H1 (cell line): ENCODE data around the gene CDH22. TPM values are rescaled to one million over a fixed set of nuclear protein-coding genes. Genes with fewer than 3 reads are reported as not detected.

Experiments
- CTCF ChIA-PET: fragments of 300-600 bp; sonication (Branson Sonifier 250); formaldehyde crosslinking; loops from one replicate; lab custom pipeline; 2021; ENCODE audit not compliant: partially characterized antibody; lab: Charles Lee
- POLR2A ChIA-PET: fragments of 300-600 bp; sonication (Branson Sonifier 250); formaldehyde crosslinking; loops from one replicate; lab custom pipeline; 2021; ENCODE audit warnings: inconsistent platforms; ENCODE audit not compliant: partially characterized antibody; lab: Charles Lee
- DNase-seq, 2 experiments: peaks; one replicate each; pipeline versions ENCODE4 v3.0.0 to v3.0.0-alpha.2; 2010 to 2022; ENCODE audit warnings: low spot score in 2 of 2, low read depth in 1 of 2, mixed read lengths in 1 of 2
- FAIRE-seq: peaks from 2 replicates; lab custom pipeline; 2011; peaks lifted over from hg19 to GRCh38; lab: Jason Lieb, UNC
- H2AFZ ChIP-seq: 2 replicates; pipeline ENCODE4 v1.8.1; 2012; ENCODE audit warnings: low read length, inconsistent platforms
- H2AK5ac ChIP-seq: 2 replicates; pipeline ENCODE4 v1.6.1; 2013; ENCODE audit warnings: low read depth, low read length
- H2BK120ac ChIP-seq: replicated peaks from 2 replicates; pipeline ENCODE3; 2013; ENCODE audit warnings: low read depth, low read length, inconsistent platforms
- H2BK12ac ChIP-seq: 2 replicates; pipeline ENCODE4 v1.6.1; 2013; ENCODE audit warnings: low read depth, low read length
- H2BK15ac ChIP-seq: 2 replicates; pipeline ENCODE4 v1.6.1; 2013; ENCODE audit warnings: low read length
- H2BK20ac ChIP-seq: 2 replicates; pipeline ENCODE4 v1.6.1; 2013; ENCODE audit warnings: low read length
- H2BK5ac ChIP-seq: 2 replicates; pipeline ENCODE4 v1.6.1; 2013; ENCODE audit warnings: low read depth, low read length
- H3K14ac ChIP-seq: 2 replicates; pipeline ENCODE4 v1.6.1; 2013; ENCODE audit warnings: inconsistent platforms; ENCODE audit not compliant: insufficient read length
- H3K18ac ChIP-seq: 2 replicates; pipeline ENCODE4 v1.6.1; 2013; ENCODE audit warnings: low read length; ENCODE audit errors: extremely low read depth
- H3K23ac ChIP-seq: 2 replicates; pipeline ENCODE4 v1.6.1; 2013; ENCODE audit warnings: inconsistent platforms; ENCODE audit not compliant: insufficient read length
- H3K23me2 ChIP-seq: 2 replicates; pipeline ENCODE4 v1.6.1; 2013; ENCODE audit warnings: low read depth, low read length
- H3K27ac ChIP-seq: 2 replicates; pipeline ENCODE4 v1.6.1; 2011; ENCODE audit warnings: low read depth, low read length, inconsistent platforms
- H3K27me3 ChIP-seq, 4 experiments: replicated peaks in 1 of 4; 1 replicate in 1 of 4; 2 replicates in 3 of 4; pipeline versions ENCODE4 v1.6.1 to v1.8.1; 2011 to 2013; ENCODE audit warnings: low read length in 3 of 4, mild to moderate bottlenecking in 3 of 4, inconsistent platforms in 2 of 4, mixed read lengths in 2 of 4, moderate library complexity in 1 of 4; ENCODE audit not compliant: control insufficient read depth in 3 of 4, insufficient read depth in 3 of 4; ENCODE audit errors: extremely low read depth in 1 of 4
- H3K36me3 ChIP-seq, 4 experiments: 2 replicates each; pipeline versions ENCODE4 v1.6.1 to v1.8.1; 2011 to 2013; ENCODE audit warnings: mild to moderate bottlenecking in 4 of 4, low read length in 3 of 4, moderate library complexity in 2 of 4, control low read depth in 1 of 4, inconsistent platforms in 1 of 4; ENCODE audit not compliant: insufficient read depth in 4 of 4, control insufficient read depth in 2 of 4
- H3K4ac ChIP-seq: replicated peaks from 2 replicates; pipeline ENCODE3; 2013; ENCODE audit warnings: low read length, low read depth, mixed read lengths, inconsistent platforms; ENCODE audit not compliant: insufficient read length
- H3K4me1 ChIP-seq, 4 experiments: replicated peaks in 1 of 4; 1 replicate in 1 of 4; 2 replicates in 3 of 4; pipeline versions ENCODE4 v1.6.1 to v1.8.1; 2011 to 2013; ENCODE audit warnings: low read length in 3 of 4, inconsistent platforms in 2 of 4, mixed read lengths in 1 of 4; ENCODE audit not compliant: insufficient read depth in 4 of 4, control insufficient read depth in 3 of 4
- H3K4me2 ChIP-seq, 2 experiments: 2 replicates each; pipeline versions ENCODE4 v1.6.1 to v1.8.1; 2011 to 2013; ENCODE audit warnings: low read depth in 2 of 2, low read length in 2 of 2, control low read depth in 1 of 2, inconsistent platforms in 1 of 2, mild to moderate bottlenecking in 1 of 2; ENCODE audit not compliant: insufficient read depth in 1 of 2
- H3K4me3 ChIP-seq, 4 experiments: fragments of 200-600, 300-600 bp in 1 of 4; sonication (generic), shearing (Covaris generic), sonication (Bioruptor Twin) in 1 of 4; 2 replicates each; pipeline versions ENCODE4 v1.5.1 to v1.8.1; 2011 to 2016; ENCODE audit warnings: low read length in 4 of 4, low read depth in 3 of 4, control low read depth in 2 of 4, inconsistent platforms in 2 of 4, mild to moderate bottlenecking in 2 of 4, mixed read lengths in 1 of 4, moderate library complexity in 1 of 4; ENCODE audit not compliant: insufficient read depth in 2 of 4; ENCODE audit errors: extremely low read depth in 1 of 4
- H3K56ac ChIP-seq: replicated peaks from 2 replicates; pipeline ENCODE3; 2013; ENCODE audit warnings: low read depth, mild to moderate bottlenecking, mixed read lengths, low read length, inconsistent platforms; ENCODE audit not compliant: insufficient read length
- H3K79me1 ChIP-seq: 2 replicates; pipeline ENCODE4 v1.6.1; 2013; ENCODE audit warnings: low read depth, low read length, control low read depth
- H3K79me2 ChIP-seq, 2 experiments: 2 replicates each; pipeline versions ENCODE4 v1.6.1 to v1.8.1; 2012 to 2013; ENCODE audit warnings: low read length in 2 of 2, mild to moderate bottlenecking in 2 of 2, inconsistent platforms in 1 of 2; ENCODE audit not compliant: insufficient read depth in 2 of 2, control insufficient read depth in 1 of 2
- H3K9ac ChIP-seq, 4 experiments: replicated peaks in 1 of 4; 1 replicate in 1 of 4; 2 replicates in 3 of 4; pipeline versions ENCODE4 v1.6.1 to v1.8.1; 2011 to 2013; ENCODE audit warnings: low read depth in 3 of 4, low read length in 3 of 4, control low read depth in 2 of 4, mild to moderate bottlenecking in 2 of 4, moderate library complexity in 2 of 4, inconsistent platforms in 1 of 4; ENCODE audit errors: extremely low read depth in 1 of 4
- H3K9me3 ChIP-seq, 2 experiments: 2 replicates each; pipeline versions ENCODE4 v1.6.1 to v1.8.1; 2012 to 2013; ENCODE audit warnings: mild to moderate bottlenecking in 2 of 2, moderate library complexity in 2 of 2, control low read depth in 1 of 2, inconsistent platforms in 1 of 2, low read depth in 1 of 2, low read length in 1 of 2, mixed read lengths in 1 of 2; ENCODE audit not compliant: insufficient read depth in 2 of 2
- H4K20me1 ChIP-seq, 2 experiments: replicated peaks in 1 of 2; 2 replicates each; pipeline versions ENCODE3 to v1.8.1; 2011 to 2013; ENCODE audit warnings: inconsistent platforms in 2 of 2, low read length in 2 of 2, mild to moderate bottlenecking in 1 of 2; ENCODE audit not compliant: insufficient read depth in 2 of 2, control insufficient read depth in 1 of 2
- H4K5ac ChIP-seq: 2 replicates; pipeline ENCODE4 v1.6.1; 2013; ENCODE audit warnings: low read length, low read depth, mixed read lengths, inconsistent platforms; ENCODE audit not compliant: insufficient read length
- H4K8ac ChIP-seq: 2 replicates; pipeline ENCODE4 v1.8.0; 2013; ENCODE audit warnings: mild to moderate bottlenecking, moderate library complexity, low read length, inconsistent platforms; ENCODE audit not compliant: insufficient read depth; ENCODE audit errors: extremely low read depth
- H4K91ac ChIP-seq: replicated peaks from 2 replicates; pipeline ENCODE3; 2013; ENCODE audit warnings: low read length, mixed read lengths, inconsistent platforms; ENCODE audit not compliant: insufficient read length
- WGBS, 2 experiments: shearing (Covaris generic) in 1 of 2; methylation state at CpG; one replicate each; pipeline versions ENCODE4 v1.1.6 to v1.1.7; 2013 to 2015; ENCODE audit warnings: low lambda C conversion rate in 2 of 2, mixed read lengths in 2 of 2, inconsistent platforms in 1 of 2, low coverage in 1 of 2, missing lambda C conversion rate in 1 of 2; ENCODE audit not compliant: insufficient replicate concordance in 2 of 2, insufficient coverage in 1 of 2, insufficient read length in 1 of 2; ENCODE audit errors: extremely low coverage in 1 of 2, missing lambda C conversion rate in 1 of 2; 5-methylcytosine and 5-hydroxymethylcytosine counted together
- polyA plus RNA-seq, 7 experiments: library from polyadenylated mRNA; depleted of rRNA in 3 of 7; stranded (reverse) in 5 of 7; unstranded in 2 of 7; fragments of >200 nt in 5 of 7; fragments of 200-250 nt in 2 of 7; gene quantifications; 1 replicate in 5 of 7; 2 replicates in 1 of 7; 4 replicates in 1 of 7; pipeline versions ENCODE4 v1.2.1 to v1.2.3, GENCODE V29; 2011 to 2013; ENCODE audit warnings: missing spikeins in 2 of 7, mixed read lengths in 2 of 7
- total RNA-seq: library from RNA; stranded (reverse); fragmentation: NEBNext Ultra II Directional; extraction: Animal tissue kit (Norgen Biotek cat#: 25700); gene quantifications from 2 replicates; pipeline ENCODE4 v1.2.1, GENCODE V29; 2021

Gene CDH22
- total and polyA plus RNA-seq, 2 of the 8 experiments (the other 6 are each of a cell fraction or from before 2014, with no cell fraction given), result 0.35 to 0.39 TPM

DNA sequence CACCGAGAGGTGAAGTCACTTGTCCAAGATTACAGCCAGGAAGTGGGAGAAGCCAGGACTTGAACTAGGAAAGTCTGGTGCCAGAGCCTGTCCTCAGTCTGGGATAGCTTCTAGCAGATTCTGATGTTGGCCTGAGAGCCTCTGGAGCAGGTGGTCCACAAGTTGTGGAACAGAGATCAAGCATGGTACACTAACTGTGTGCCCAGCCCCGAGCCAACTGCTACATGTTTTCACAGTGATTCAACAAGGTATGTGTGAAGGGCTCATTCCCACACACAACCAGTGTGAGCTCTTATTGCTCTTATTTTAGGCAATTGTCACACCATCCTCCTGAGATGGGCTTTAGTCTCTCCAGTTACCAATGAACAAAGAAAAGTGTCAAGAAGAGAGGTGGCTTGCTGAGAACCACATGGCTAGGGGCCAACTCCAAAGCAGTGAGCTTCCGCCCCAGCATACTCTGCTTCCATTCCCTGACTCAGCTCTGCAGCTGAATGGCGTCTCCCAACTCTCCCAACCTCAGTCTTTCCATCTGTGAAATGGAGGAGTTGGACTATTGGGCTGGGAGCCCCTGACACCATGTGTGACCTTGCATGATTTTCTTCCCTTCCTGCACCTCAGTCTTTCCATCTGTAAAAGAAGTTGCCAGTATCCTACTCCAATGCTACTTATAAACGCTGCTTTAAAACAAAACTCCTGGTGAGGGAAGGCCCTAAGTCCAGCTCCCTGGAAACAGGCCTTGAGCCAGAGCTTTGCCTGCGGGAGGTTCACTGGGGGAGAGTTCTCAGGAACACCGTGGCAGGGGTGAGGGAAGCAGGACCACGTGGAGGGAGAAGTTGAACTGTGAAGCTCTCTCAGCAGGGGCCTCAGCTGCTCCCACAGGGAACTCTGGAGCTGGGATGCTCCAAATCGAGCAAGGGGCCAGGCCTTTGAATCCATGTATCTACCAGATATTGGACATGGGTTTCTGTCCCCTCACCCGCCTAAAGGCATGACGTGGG lies 40.9 kb downstream of the CDH22 start:
- 79% methylated on average over 11 of the region's 11 CpGs; no CpG with 5 or more reads in 1 of the 2 experiments for whole genome bisulfite sequencing, 2 experiments
- POLR2A ChIA-PET, result interaction anchor here (0.5 kb wide), 1 partner anchor 71 kb away, joined by 3 read pairs; no protein-coding TSS in a partner anchor
- H3K23me2 ChIP-seq, result no peaks in the 10 kb centered on the region; the same call in 1 of the 2 replicates

More for the DNA sequence above, 40.9 kb downstream of the CDH22 start:
- Histone ChIP-seq H4K5ac (no peak overlapping the region), H3K4ac (no peak overlapping the region), H3K79me1 (no peaks in the 10 kb centered on the region), H2AK5ac (no peak overlapping the region), H3K14ac (no peak overlapping the region), H2BK120ac (no peak overlapping the region), H2AFZ (no peak overlapping the region), H4K8ac (no peak overlapping the region), H3K79me2 (no peaks in the 10 kb centered on the region), H3K27ac (no peak overlapping the region), H3K4me2 (no peak overlapping the region), H4K91ac (no peak overlapping the region), H3K9me3 (no peaks in the 10 kb centered on the region), H2BK5ac (no peak overlapping the region), H2BK15ac (no peak overlapping the region), H2BK20ac (no peak overlapping the region), H2BK12ac (peak overlapping the region; percentile 29; the same call in 1 of the 2 replicates), H3K36me3 (no peaks in the 10 kb centered on the region), H3K9ac (no peak overlapping the region), H3K4me1 (peaks cover 0 to 6% (median 3%) of the 10 kb centered on the region in 4 experiments; a peak in 3 of 7 replicates), H3K18ac (0 out of 2 replicates have a peak overlapping the region, but pooled peaks have one; percentile 53), H3K4me3 (no peak overlapping the region), H3K27me3 (no peaks in the 10 kb centered on the region; a peak in 1 of 7 replicates), H3K23ac (no peak overlapping the region), H4K20me1 (peaks cover 0 to 2% of the 10 kb centered on the region in 2 experiments), H3K56ac (no peak overlapping the region)
- FAIRE-seq (no peak), DNase-seq (no peak)
- CTCF ChIA-PET, result interaction anchor here (0.6 to 2.4 kb wide), 12 partner anchors 11 to 210 kb away, joined by 3 to 8 read pairs (median 4); no protein-coding TSS in a partner anchor
